Measurements from ENCODE around the gene ANP32E. TPM values are rescaled to one million over a fixed set of nuclear protein-coding genes. Genes with fewer than 3 reads are reported as not detected.
A peak's percentile ranks its signal among the peaks of the same experiment; 100 is the strongest.
"Not testable (repeated sequence)": the region's sequence is repeated elsewhere in the genome, so short reads cannot be mapped to it uniquely, and the experiment has no call there.

Gene ANP32E
- total RNA-seq, 1 donor from 2014 or later, result 20.3 TPM

GRCh38 chr1:150256554-150257341 lies 20.8 kb upstream of the ANP32E start:
- peak; percentile 53 for DNase-seq

GRCh38 chr1:150256198-150256553 lies 20.3 kb upstream of the ANP32E start:
- no peak for DNase-seq

- no peak for DNase-seq
Observed at GRCh38 chr1:150249936-150250335, 14.0 kb upstream of the ANP32E start.

GRCh38 chr1:150243003-150243402 lies 7.1 kb upstream of the ANP32E start:
- no peak for DNase-seq

GRCh38 chr1:150237746-150238145 lies 1.8 kb upstream of the ANP32E start:
- no peak for DNase-seq

- not testable (repeated sequence) for DNase-seq
Observed at GRCh38 chr1:150237176-150237575, 1.3 kb upstream of the ANP32E start.

GRCh38 chr1:150236614-150237100 lies 745 bp upstream of the ANP32E start:
- DNase-seq, result no peak

- no peak for DNase-seq
Observed at GRCh38 chr1:150235294-150235851, 539 bp downstream of the ANP32E start.

- peak; percentile 53 for DNase-seq
Observed at GRCh38 chr1:150234566-150235293, 1.2 kb downstream of the ANP32E start.

GRCh38 chr1:150234309-150234565 lies 1.7 kb downstream of the ANP32E start:
- DNase-seq, result no peak

- DNase-seq, result peak; percentile 8
Observed at GRCh38 chr1:150233359-150234308, 2.3 kb downstream of the ANP32E start.

GRCh38 chr1:150232921-150233320 lies 3.0 kb downstream of the ANP32E start:
- not testable (repeated sequence) for DNase-seq

- not testable (repeated sequence) for DNase-seq
Observed at GRCh38 chr1:150228246-150228645, 7.7 kb downstream of the ANP32E start.

GRCh38 chr1:150227228-150227627 lies 8.7 kb downstream of the ANP32E start:
- DNase-seq, result no peak

GRCh38 chr1:150226486-150226885 lies 9.4 kb downstream of the ANP32E start:
- no peak for DNase-seq

GRCh38 chr1:150225546-150225945 lies 10.4 kb downstream of the ANP32E start:
- DNase-seq, result no peak

- DNase-seq, result no peak
Observed at GRCh38 chr1:150224983-150225382, 10.9 kb downstream of the ANP32E start.

- DNase-seq, result no peak
Observed at GRCh38 chr1:150221552-150221951, 14.4 kb downstream of the ANP32E start.

- not testable (repeated sequence) for DNase-seq
Observed at GRCh38 chr1:150215855-150216254, 20.1 kb downstream of the ANP32E start.

GRCh38 chr1:150214099-150214756 lies 21.7 kb downstream of the ANP32E start:
- DNase-seq, result not testable (repeated sequence)

GRCh38 chr1:150213170-150214098 lies 22.5 kb downstream of the ANP32E start:
- DNase-seq, result peak; percentile 91

Measured in occipital lobe (tissue), 2 donors.